Right kidney (tissue), 1 donor: ENCODE results near the gene PLEKHG4B.
"Not testable (repeated sequence)": the region's sequence is repeated elsewhere in the genome, so short reads cannot be mapped to it uniquely, and the experiment has no call there.

Source experiments
- DNase-seq: peaks from one replicate; pipeline ENCODE4 v3.0.0-alpha.2; 2016

PLEKHG4B gene

DNA sequence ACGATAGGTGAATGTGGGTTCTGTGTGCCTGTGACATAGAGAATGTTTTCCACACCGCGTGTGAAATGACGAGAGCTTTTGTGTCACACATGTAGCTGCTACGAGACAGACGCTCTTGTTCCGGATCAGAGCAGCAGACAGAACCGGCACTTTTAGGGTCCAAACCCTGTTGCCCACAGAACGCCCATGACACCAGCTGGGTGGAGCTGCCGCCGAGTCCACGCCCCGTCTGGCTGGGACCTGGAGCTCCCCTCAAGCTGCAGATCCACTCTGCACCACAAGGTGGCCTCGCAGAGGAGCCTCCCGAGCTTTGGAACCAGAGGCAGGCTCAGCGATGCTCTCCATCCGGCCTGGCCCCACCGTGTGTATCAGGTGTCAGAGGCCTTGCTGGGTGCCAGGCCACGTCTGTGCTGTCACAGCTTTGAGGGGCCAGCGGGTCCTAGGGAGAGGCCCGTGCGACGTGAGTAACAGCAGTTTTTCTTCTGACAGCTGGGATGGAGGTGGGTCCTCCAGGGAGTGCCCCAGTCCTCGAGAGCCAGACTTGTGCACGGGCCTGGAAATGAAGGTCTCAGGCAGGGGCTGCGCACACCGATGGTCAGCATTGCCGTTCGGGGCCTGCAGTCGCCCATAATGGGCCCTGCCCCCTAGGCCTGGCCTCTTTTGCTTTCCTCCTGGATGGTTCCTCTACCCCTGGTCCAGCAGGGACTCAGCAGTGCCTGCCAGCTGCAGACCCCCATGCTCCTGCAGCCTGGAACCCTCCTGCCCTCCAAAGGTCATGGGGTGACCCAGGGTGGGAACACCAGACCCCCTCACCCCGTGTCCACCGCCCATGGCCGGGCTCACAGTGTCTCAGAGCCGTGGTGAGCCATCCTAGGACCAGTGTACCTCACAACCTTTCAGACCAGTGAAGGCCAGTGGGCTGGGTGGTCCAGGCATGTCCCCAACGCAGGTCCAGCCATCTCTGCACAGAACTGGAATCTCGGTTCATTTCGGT, 96.8 kb downstream of the PLEKHG4B start:
- DNase-seq = peak; percentile 76

GRCh38 chr5:189486-189885, 97.5 kb downstream of the PLEKHG4B start:
- no peak for DNase-seq

GRCh38 chr5:189976-190365, 98.0 kb downstream of the PLEKHG4B start:
- no peak for DNase-seq

DNA sequence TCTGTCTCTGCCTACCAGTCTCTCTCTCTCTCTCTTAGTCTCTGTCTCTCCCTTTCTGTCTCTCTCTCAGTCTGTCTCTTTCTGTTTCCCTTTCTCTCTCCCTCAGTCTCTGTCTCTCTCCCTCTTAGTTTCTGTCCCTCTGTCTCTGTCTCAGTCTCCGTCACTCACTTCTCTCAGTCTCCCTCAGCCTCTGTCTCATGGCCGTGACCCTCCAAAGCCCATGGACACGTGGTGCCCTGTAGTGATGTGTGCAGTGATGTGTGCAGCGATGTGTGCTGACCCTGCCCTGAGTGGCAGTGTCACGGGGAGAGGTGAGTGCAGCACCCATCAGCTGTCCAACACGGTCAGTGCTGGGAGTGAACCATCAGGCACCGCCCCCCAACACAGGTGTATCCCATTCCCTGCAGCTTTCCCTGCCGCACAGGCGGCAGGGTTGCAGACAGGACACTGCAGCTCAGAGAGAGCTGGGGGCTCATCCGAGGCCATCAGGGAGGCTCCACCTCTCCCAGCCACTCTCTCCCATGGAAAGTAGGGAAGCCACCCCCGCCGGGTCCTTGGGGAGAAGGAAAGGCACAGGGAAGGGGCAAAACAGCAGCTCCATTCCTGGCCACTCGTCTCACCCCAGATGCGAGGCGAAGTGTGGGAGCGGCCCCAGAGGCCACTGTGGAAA, 98.5 kb downstream of the PLEKHG4B start:
- DNase-seq = peak; percentile 52

DNA sequence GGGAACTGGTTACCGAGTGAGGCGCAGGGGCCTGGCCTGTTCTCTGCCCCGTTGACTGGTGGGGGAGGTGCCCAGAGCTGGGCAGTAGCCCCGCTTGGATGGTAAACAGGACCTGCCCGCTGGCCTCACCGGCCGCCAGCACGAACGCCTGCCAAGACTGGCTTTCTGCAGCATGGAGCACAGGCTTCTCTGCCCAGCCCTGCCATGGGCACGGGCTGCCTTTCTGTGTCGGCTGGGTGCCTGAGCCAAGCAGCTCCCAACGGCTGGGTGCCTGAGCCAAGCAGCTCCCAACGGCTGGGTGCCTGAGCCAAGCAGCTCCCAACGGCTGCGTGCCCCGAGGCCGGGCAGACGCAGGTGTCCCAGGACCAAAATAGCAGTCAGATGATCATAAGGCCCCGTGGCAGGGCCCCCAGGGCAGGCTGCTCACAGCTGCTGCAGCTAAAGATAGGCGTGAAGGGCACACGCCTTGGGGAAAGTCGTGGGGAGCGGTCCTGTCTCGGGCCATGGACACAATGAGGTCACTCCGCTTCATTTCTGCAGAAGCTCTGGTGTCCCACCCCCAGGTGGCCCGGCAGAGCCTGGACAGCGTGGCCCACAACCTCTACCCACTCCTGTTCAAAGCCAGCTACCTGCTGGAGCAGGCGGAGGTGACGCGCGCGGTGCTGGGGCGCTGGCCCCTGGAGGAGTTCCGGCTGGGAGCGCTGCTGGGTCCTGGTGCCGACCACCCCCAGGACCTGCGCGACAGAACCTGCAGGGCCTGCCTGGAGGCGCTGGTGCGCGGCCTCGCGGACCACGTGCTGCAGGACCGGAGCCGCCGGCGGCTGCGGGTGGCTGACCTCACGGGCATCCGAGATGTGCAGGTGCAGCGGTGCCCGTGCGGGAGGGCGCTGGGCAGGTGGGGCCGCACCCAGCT, 99.3 kb downstream of the PLEKHG4B start, which contains the start of gene LRRC14B:
Gene LRRC14B (plus strand): TSS at position 460 of the 913 bp plus-strand sequence. CDS start 44 bp downstream, at position 504.
- DNase-seq = peak; percentile 68

DNA sequence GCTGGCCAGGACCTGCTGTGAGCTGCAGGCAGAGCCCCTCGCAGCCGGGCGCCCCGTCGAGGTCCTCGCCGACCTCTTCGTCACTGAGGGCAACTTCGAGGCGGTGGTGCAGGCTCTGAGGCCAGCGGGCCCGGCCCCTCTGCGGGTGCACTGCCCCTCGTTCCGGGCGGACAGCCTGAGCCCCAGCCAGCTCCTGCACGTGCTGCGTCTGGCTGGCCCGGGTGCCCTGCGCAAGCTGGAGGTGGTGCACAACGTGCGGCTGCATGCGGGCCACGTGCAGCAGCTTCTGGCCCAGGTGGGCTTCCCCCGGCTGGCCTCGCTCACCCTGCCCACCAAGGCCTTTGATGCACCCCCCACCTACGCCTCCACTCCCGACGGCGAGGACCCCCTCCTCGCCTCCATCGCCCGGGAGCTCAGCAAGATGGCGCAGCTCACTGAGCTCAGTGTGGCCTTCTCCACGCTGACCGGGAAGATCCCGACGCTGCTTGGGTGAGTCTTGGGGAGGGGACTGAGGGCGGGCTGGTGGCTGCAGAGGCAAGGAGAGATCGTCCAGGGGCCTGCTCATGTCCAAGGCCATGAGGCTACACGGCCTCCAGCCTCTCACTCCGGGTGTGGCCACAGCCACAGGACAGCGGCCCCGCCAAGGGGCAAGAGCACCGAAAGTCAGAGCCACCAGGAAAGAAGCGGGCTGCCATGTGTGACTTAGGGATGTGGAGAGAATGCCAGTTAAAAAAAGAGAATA, 100.2 kb downstream of the PLEKHG4B start:
- no peak for DNase-seq

GRCh38 chr5:192691-192969, 100.7 kb downstream of the PLEKHG4B start:
- no peak for DNase-seq

- no peak for DNase-seq
Measured at GRCh38 chr5:192970-193831, 101.2 kb downstream of the PLEKHG4B start.

DNA sequence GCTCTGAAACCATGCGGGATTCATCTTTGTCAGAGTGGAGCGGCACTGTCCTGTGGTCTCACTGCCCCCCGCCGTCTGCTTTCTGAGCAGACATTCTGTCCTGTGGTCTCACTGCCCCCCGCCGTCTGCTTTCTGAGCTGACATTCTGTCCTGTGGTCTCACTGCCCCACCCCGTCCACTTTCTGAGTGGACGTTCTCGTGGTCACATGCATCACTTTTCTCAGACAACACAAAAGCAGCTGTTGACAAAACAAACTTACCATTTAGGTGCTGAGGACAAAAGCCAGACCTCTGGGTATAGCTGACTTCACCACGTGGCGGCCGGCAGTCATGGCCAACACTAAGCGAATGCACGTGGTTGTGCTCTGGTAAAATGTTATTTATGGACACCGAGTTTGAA, 102.1 kb downstream of the PLEKHG4B start:
- DNase-seq = no peak

DNA sequence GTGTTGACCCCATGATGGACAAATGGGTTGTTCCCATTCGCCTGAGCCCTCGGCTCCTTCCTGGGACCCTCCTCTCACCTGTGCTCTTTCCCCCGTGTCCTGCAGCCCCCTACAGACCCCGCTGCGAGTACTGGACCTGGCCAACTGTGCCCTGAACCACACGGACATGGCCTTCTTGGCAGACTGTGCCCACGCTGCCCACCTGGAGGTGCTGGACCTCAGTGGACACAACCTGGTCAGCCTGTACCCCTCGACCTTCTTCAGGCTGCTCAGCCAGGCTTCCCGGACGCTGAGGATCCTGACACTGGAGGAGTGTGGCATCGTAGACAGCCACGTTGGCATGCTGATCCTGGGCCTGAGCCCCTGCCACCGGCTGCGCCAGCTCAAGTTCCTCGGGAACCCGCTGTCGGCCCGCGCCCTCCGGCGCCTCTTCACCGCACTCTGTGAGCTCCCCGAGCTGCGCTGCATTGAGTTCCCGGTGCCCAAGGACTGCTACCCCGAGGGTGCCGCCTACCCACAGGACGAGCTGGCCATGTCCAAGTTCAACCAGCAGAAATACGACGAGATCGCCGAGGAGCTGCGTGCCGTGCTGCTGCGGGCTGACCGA, 102.7 kb downstream of the PLEKHG4B start:
- DNase-seq = no peak

DNA sequence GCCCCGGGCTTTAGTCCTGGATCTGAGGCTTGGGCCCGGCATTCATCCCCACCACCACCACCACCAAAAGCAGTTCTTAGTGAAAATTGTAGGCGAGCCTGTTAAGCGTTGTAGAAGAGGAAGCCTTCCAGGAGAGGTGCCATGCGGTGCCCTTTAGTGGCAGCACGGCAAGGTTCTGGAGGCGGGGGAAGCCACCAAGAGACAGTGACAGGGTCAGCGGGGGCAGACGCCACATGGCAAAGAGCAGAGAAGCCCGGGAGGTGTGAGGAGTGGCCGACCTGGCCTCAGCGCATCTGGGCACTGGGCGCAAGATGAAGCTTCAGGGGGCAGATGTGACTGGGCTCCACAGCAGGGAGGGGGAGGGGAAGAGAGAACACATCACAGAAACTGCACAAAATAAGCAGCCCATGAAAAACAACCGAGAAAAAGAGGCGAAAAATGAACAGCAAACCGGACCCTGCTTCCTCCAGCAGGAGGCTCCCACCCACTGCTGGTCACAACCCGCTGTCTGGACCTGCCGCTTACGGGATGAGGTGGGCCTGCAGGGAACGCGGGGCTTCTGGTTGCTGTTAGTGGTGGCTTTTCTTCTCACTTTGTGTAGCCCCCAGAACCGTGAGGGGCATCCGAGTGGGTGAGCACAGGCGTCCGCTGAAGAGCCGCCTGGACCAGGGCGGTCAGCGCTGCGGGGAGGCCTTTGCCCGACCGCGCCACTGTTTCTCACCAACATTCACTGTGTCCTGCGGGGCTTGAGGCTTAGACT, 103.6 kb downstream of the PLEKHG4B start:
- DNase-seq = no peak

- no peak for DNase-seq
Measured at GRCh38 chr5:196350-196749, 104.4 kb downstream of the PLEKHG4B start.

DNA sequence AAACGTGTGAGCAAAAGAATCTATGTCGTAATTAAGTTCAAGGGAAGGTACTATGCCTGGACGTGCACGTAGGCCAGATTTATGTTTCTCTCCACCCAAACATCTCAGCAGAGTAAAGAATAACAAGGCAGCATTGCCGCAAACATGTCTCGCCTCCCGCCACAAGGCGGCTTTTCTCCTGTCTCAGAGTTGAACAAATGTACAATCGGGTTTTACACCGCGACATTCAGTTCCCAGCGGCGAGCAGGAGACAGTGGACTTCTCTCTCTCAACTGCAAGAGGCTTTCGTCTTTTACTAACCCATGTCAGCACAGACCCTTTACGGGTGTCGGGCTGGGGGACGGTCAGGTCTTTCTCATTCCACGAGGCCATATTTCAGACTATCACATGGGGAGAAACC, 105.1 kb downstream of the PLEKHG4B start:
- DNase-seq = not testable (repeated sequence)

DNA sequence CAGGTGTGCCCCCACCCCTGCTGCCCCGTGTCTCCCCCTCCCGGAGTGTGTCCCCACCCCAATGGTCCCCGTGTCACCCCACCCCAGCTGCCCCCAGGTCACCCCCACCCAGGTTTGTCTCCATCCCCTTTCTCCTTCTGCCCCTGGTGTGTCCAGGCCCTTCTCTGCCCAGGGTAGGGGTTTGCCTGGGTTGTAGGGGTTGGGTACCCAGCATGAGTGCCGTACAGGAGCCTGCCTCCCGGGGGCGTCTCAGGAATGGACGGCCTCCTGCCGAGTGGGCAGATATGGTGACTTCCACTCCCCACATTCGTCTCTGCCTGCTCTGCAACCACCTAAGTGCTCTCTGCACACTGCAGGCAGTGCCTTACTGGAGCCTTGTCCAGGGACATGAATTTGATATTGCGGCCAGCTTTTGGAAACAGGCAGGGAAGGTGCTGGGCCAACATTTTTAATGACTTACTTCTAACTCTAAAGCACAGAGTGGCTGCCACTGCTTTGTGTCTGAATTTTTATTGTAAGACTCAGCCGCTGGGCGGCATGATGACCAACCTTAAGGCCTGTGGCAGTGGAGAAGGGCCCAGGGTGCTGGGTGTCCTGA, 106.0 kb downstream of the PLEKHG4B start:
- no peak for DNase-seq

DNA sequence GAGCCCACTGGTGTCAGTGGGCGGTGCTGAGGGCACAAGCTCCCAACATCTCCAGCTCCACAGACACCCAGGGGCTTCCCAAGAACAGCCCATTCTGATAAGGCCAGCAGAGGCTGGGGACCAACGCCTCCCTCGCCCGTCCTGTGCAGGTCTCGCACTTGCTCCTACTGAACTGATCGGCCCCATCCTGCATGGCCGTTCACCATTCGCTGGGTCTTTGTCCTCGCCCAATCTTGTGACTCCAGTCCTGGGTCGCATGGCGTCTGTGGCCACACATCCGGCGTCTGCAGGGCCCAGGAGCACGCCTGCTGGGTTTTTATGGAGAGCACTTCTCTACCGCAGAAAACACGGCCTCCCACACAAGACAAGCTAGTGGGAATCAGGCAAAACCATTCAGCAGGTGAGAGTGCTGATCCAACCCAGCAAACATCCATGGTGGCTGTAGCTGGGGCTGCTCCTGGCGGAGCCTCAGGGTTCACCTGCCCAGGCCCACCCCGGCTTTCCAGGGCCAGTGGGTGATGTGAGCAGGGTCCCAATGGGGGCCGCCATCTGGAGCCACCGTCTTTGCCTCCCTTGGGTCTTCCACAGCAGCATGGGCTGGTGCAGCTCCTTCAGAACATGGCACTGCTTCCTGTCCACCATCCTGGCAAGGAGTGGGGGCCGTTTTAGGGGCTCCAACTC, 106.7 kb downstream of the PLEKHG4B start:
- DNase-seq = no peak

DNA sequence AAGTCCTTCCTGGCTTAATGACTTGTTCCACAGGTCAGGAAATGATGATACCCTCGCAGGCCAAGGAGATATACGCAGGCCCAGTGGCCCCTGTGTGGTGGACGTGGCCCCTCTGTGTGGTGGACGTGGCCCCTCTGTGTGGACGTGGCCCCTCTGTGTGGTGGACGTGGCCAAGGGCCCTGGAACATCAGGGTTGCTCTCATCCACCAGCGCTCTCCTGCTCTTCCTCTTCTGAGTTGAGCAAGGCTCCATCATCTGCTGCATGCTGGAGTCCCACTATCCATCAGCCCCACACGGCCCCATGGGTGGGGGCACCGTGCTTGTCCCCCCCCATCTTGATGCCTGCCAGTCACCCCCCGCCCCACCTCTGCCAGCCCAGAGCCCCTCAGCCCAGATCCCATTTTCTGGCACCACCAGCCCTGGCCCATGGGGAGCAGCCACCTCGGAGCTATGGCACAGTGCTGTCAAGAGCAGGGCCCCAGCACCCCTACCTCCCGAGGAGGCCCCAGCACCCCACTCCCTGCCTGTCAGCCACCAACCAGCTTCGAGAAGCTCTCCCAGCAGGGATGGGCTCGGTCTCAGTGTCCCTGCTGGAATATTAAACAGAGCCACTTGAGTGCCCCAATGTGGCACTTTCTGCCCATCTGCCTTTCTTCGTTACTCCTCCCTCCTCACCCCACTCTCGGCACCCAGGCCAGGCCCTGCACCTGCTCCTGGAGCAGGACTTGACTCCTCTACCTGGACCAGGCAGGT, 107.4 kb downstream of the PLEKHG4B start:
- DNase-seq = no peak

GRCh38 chr5:199950-200645, 108.1 kb downstream of the PLEKHG4B start:
- DNase-seq = no peak
